ENCODE data around the gene LECT2. TPM values are rescaled to one million over a fixed set of nuclear protein-coding genes. Genes with fewer than 3 reads are reported as not detected.

The LECT2 gene
- total RNA-seq, 3 donors from 2014 or later = not detected

DNA sequence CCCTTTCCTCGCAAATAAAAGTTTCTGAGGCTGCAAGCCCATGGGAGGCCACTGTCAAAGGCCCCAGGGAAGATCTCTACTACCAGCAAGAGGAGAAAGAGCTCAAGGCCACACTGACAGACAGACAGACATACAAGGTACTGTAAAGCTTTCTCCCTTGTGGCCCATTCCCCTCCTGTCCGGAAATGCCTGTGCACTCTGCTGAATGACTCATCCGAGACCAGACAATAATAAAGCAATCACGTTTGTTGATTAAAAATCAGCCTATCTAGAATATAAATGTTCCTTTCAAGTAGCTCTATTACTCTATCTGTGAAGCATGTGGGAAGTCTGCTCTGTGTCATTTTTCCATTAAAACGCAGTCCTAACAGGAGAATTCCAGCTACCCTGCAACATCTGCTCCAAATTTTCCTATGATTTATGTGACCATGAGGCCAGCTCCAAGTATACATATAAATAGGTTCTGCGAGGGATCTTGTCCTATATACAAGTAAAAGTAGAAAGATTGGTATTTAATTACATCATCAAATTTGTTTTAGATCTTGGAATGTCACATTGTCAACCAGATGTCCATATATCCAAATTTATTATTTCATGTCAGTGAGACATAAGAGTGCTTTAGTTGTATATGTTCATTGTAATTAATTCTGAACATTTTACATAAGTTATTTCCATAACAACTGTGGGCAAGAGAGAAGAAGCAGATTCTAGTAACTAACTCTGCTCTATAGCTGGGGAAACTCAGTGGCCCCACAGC is 39.3 kb upstream of the LECT2 start:
- intact Hi-C loops (cut with DNase I, micrococcal nuclease) = no loop called here
- H3K36me3 ChIP-seq (ENCODE audit: low read depth) = no peaks in the 10 kb centered on the region
- TF ChIP-seq, protein P1, sequence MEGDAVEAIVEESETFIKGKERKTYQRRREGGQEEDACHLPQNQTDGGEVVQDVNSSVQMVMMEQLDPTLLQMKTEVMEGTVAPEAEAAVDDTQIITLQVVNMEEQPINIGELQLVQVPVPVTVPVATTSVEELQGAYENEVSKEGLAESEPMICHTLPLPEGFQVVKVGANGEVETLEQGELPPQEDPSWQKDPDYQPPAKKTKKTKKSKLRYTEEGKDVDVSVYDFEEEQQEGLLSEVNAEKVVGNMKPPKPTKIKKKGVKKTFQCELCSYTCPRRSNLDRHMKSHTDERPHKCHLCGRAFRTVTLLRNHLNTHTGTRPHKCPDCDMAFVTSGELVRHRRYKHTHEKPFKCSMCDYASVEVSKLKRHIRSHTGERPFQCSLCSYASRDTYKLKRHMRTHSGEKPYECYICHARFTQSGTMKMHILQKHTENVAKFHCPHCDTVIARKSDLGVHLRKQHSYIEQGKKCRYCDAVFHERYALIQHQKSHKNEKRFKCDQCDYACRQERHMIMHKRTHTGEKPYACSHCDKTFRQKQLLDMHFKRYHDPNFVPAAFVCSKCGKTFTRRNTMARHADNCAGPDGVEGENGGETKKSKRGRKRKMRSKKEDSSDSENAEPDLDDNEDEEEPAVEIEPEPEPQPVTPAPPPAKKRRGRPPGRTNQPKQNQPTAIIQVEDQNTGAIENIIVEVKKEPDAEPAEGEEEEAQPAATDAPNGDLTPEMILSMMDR (IDR thresholded peaks at IDR 0.05) = no peak
- no peaks in the 10 kb centered on the region for H3K9me3 ChIP-seq
- ATAC-seq (peak; percentile 50), DNase-seq (no peak)
- no peak overlapping the region for H3K4me3 ChIP-seq
- H3K4me1 ChIP-seq (ENCODE audit: low read depth) = no peaks in the 10 kb centered on the region

DNA sequence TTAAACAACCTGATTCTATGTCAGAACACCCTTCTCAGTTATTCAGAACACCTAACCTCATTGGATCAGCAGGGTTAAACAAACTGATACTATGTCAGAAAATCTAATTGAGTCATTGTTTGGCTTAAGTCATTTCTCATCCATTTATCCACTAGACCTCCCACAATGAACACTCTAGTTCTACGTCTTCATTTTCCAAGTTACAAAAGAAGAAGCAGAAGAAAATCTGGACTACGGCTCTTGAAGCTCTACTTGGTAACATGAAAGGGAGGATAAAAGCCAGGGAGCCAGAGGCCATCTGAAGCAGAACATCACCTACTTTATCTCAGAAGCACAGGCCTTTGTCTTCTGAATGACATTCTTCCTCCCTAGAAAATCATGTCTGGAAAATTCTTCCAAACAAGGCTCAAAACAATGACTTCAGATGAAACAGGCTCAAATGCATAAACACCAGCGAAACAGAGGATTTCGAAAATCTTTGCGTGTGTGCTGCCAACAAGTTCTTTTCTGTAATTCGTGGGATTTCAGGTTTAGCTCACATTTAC is 38.6 kb upstream of the LECT2 start:
- H3K36me3 ChIP-seq (ENCODE audit: low read depth) = no peaks in the 10 kb centered on the region
- DNase-seq (no peak), ATAC-seq (no peak)
- no peaks in the 10 kb centered on the region for H3K4me1 ChIP-seq (ENCODE audit: low read depth)
- H3K4me3 ChIP-seq = no peak overlapping the region
- H3K9me3 ChIP-seq = no peaks in the 10 kb centered on the region
- intact Hi-C loops (cut with DNase I, micrococcal nuclease) = no loop called here
- TF ChIP-seq, protein P1 (IDR thresholded peaks at IDR 0.05) = no peak

DNA sequence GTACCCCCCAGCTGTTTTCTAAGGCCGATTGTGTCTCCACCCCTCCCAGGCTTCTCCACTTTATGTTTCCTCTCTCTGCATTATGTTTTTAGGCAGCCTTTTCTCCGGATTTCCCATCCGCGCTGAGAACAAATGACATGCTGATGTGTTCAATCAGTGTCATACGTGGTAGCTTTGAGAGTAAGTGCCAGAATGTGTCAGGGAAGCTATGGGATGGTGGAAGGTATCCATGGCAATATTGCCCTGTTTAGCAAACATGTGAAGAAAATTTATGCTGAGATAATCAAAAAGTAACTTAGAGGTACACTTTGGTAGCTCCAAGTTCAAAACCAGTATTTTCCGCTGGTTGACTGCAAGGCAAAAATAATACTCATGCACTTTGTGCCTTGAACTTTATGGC is 36.6 kb upstream of the LECT2 start:
- Histone ChIP-seq H3K36me3 (ENCODE audit: low read depth) (no peaks in the 10 kb centered on the region), H3K4me3 (no peak overlapping the region), H3K9me3 (no peaks in the 10 kb centered on the region), H3K4me1 (ENCODE audit: low read depth) (no peaks in the 10 kb centered on the region)
- no peak for DNase-seq
- no peak for ATAC-seq
- intact Hi-C loops (cut with DNase I, micrococcal nuclease) = no loop called here
- TF ChIP-seq, protein P1 (IDR thresholded peaks at IDR 0.05) = no peak

DNA sequence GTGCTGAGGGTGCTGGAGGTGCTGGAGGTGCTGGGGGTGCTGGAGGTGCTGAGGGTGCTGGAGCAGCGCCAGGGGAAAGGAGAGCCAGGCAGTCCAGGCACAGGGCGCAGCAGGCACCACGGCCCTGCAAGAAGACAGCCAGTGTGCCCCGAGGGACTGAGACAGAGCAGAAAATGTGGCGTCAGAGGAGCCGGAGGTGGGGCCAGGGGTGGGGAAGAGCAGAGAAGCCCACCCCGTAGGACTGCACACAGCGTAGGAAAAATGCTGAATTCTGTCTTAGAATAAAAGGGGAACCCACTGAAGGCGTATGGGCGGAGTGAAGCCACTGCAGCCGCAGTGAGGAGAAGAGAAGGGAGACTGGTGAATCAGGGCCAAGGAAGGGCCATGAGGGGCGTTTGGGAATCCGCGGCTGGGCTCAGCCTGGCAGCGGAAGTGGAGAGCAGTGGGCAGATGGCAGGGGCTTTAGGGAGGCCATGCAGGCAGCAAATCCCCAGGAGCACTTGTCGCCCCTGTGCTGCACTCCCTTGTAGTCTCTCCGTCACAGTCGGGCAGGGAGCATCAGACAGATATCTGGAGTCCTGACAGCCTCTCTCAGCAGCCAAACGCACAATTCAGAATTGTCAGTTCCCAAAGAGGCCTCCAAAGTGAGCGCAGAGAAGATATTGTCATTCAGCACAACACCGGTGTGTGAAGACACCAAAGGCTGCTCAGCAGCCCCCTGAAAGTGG is 35.9 kb upstream of the LECT2 start:
- no peak for DNase-seq
- peak; percentile 14 for ATAC-seq
- H3K9me3 ChIP-seq = no peaks in the 10 kb centered on the region
- H3K4me1 ChIP-seq (ENCODE audit: low read depth) = no peaks in the 10 kb centered on the region
- H3K36me3 ChIP-seq (ENCODE audit: low read depth) = no peaks in the 10 kb centered on the region
- TF ChIP-seq, protein P1 (IDR thresholded peaks at IDR 0.05) = no peak
- intact Hi-C loops (cut with DNase I, micrococcal nuclease) = no loop called here
- no peak overlapping the region for H3K4me3 ChIP-seq

DNA sequence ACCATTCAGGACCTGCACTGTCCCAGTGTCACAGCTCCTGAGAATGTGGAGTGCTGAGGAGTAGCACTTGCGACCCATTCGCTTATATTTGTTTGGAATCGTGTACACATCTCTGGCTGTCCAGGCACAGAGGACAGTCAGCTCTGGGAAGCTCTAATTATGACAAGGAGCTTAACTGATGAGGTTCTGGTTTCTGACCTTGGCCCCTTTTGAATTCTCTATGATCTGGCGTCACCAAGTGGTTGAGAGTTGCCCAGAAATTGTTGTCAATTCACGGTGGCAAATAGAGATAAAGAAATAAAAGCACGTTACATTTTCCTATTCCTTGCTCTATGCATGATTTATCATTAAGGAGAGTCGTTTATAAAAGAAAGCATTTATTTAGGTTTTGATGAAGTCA is 34.9 kb upstream of the LECT2 start:
- no peaks in the 10 kb centered on the region for H3K4me1 ChIP-seq (ENCODE audit: low read depth)
- ATAC-seq (no peak), DNase-seq (no peak)
- intact Hi-C loops (cut with DNase I, micrococcal nuclease) = no loop called here
- H3K9me3 ChIP-seq = no peaks in the 10 kb centered on the region
- no peaks in the 10 kb centered on the region for H3K36me3 ChIP-seq (ENCODE audit: low read depth)
- no peak overlapping the region for H3K4me3 ChIP-seq
- TF ChIP-seq, protein P1 (IDR thresholded peaks at IDR 0.05) = no peak
